Measurements from ENCODE around the gene EEPD1.
"Not testable (repeated sequence)": the region's sequence is repeated elsewhere in the genome, so short reads cannot be mapped to it uniquely, and the experiment has no call there.

Gene EEPD1

DNA sequence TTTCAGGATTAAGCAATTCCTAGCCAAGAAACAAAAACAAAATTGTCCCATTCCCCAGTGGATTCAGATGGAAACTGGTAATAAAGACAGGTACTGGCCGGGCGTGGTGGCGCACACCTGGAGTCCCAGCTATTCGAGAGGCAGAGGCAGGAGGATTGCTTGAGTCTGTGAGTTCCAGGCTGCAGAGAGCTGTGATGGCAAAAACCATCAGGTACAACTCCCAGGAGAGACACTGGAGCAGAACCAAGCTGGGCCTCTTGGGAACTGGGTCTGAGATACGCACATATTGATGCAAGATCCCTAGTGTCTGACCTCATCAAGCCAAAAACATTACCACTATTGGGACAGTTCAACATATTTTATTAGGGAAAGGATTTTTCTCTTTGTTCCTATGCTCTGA, 152.6 kb downstream of the EEPD1 start:
- DNase-seq: no peak

DNA sequence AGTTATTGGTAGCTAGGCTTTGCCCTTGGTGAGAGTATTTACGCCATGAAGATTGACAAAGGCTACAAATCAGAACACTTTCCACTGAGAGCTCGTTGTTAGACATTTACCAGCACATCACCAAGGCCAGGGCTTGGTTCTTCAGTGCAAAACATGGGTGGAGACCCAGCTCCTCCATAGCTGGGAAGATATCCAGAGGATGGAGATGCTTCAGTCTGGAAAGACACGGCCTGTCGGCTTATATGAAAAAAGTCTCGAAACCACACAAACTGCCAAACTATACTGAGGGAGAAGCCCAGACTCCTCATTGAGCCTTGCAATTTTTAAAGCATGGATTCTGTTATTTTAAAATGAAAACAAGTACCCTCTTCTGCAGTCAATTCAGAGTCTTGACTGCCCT, 153.2 kb downstream of the EEPD1 start:
- no peak for DNase-seq

DNA sequence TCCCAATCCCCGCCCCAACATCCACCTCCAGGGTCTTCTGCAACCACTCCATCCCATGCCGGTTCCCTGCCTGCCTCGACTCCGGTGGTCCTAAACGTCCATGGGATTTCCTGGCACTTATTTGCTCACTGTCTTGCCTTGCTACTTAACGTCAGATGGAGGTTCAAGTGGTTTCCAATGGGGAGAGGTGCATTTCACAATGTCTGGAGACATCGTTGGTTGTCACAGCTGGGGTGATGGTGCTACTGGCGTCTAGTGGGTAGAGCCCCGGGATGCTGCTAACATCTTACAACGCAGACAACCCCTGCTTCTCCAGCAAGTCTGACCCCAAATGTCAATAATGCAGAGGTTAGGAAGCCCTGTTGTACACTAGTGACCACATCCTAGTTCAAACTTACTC, 153.7 kb downstream of the EEPD1 start:
- no peak for DNase-seq

DNA sequence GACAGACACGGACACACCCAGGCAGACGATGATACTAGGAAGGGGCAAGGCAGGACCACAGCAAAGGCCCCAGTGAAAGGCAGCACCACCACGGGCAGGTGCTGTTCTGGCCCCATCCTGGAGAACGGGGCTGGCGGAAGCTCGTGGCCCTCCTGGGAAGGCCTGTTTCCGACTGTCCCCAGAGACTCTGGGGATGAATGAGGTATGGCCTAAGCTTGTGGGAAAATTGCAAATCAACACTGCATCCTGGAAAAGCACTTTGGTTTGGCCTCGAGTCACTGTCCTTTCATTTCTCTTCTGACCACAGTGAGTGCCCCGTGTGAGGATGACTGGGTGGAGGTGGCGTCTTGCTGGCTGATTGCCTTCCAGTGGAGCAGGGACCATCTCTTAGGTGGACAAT, 155.0 kb downstream of the EEPD1 start:
- DNase-seq: no peak

DNA sequence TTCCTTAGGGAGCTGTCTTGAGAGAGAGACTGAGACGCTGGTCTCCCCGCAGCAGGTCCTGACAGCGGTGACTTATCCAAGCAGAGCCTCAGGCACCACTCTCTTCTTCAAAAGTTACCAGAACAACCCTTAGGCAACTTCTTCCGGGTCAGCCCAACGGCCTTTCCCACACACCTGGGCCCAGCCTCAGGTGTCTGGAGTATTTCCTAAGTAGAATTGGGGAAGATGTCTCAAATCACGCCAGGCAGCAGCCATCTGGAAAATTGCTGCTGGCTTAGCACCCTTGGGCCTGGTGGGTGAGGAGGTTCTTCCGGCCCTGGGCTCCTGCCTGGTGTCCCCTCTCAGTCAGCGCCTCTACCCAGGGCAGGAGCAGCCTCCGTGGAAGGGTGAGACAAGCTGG, 156.2 kb downstream of the EEPD1 start:
- no peak for DNase-seq

DNA sequence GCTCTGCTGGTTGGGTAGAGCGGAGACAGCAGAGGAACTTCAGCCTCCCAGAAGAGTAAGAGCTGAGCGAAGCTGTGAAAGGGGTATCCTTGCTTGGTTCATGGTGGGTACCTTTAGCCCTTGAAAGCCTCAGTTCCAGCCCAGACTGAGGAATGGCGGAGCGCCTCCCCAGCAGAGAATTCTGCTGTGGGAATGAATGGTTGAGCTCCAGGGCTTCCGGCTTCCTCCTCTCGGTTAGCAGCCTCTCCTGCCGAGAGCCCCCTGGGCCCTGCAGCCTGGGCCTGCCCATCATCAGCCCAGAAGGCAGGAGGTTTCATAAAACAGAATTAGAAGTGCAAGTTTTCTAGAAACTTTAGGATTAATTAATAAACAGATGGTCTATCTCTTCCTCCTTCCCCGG, 156.7 kb downstream of the EEPD1 start:
- DNase-seq: no peak

DNA sequence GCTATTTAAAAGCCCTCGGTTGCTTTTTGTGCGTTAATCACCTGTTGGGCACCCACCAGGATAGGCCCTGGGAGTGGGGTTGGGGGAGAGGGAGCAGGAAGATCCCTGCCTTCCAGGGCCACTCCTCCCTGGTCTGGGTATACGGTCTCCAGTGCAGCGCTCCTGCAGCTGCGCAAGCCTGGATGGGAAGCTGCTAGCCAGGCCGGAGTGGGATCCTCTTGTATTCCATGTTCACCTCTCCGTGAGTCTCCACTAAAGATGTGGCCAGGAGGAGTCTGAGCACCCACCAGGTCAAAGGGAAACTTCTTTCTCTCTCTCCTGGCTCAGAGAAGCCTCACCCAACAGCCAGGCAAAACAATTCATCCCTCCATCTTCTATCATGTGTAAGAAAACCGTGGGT, 157.8 kb downstream of the EEPD1 start:
- DNase-seq: no peak

DNA sequence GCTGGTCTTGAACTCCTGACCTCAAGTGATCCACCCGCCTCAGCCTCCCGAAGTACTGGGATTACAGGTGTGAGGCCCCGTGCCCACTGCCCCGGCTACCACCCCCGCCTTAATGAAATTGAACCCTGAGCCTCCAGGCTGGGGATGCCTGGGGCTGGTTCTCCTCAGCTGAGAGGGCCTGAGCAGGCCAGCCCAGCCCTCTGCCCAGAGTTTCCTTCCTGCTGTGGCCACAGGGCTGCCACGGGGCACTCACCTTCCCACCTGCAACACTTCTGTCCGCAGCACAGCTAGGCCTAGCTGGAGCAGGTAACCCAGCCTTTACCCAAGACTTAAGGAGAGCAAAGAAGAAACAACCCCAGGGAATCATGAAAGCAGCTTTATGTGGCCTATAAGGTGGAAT, 158.5 kb downstream of the EEPD1 start:
- no peak for DNase-seq

DNA sequence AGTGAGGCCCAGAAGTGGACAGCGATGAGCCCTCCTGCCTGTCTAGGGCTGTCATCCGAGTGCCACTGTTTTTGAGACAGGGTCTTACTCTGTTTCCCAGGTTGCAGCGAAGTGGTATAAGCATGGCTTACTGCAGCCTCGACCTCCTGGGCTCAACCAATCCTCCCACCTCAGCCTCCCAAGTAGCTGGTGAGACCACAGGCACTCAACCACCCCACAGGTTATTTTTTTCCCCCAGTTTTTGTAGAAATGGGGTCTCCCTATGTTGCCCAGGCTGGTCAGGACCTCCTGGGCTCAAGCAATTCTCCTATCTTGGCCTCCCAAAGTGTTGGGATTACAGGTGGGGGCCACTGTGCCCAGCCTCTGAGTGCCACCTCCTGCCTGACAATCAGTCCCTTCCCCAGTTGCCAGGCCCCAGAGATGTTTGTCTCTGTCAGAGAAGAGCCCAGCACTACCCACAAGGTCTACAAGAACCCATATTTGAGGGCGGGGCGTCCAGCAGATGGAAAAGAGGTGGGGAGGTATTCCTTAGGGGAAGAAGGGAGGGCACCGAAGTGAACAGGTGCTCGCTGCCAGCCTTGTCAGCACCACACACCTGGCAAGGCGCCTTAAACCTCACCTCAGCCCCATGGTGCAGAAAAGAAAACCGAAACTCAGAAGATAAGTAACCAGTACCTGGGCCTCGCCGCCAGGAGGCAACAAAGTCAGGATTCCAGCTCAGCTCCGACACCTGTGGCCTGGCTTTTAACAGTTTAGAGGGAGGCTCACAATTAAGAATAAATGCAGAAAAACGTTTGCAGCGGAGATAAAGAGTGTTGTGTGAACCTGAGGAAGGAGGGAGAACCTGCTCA, 159.2 kb downstream of the EEPD1 start:
- DNase-seq: peak; percentile 35

DNA sequence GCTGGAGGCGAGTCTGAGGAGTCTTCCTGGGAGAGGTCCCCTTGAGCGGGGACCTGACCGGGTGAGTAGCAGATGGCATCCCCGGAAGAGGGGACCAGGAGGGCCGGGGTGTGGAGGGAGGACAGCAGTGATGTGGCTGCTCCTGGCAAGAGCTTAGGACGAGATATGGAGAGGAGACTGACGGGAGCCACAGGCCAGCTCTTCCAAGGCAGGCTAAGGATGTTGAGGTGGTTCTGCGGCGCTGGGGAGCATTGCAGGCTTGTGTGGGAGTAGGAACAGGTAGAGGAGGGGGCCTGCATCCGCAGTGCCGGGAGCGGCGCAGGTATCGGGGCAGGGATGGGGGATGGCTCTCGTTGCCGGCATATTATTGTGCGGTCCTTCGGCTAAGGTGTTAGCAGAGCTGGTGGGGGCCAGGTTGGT, 159.9 kb downstream of the EEPD1 start:
- no peak for DNase-seq

DNA sequence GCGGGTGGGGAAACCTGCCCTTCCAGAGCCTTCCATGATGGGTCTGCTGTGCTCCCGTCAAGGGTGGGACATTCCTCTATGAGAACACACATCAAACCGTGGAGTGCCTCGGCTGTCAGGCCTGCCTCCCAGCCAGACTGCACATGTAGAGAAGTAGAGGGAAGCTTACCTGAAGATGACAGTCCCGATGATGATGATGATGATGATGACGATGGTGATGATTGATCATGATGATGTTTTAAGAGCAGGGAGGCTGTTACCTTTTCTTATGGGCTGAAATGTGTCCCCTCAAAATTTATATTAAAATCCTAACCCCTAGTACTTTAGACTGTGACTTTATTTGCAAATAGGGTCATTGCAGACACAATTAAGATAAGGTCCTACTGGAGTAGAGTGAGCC, 160.6 kb downstream of the EEPD1 start:
- no peak for DNase-seq

DNA sequence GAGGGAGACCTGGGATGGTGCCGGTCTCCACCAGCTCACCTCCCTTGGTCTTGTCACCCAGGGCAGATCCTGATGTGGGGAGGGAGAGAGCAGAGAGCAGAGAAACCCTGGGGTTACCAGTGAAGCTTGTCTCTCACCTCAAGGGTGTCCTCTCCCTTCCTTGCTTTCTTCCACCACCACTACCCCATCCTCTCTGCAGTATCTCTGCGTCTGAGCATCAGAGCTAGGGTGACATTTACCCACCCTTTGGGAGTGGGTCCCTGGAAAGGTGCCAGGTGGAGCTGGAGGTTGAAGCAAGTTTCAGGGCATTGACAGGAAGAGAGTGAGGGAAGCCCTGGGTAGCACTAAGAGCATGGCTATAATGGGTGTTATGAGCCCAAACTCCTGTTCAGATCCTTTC, 161.4 kb downstream of the EEPD1 start:
- DNase-seq: no peak

DNA sequence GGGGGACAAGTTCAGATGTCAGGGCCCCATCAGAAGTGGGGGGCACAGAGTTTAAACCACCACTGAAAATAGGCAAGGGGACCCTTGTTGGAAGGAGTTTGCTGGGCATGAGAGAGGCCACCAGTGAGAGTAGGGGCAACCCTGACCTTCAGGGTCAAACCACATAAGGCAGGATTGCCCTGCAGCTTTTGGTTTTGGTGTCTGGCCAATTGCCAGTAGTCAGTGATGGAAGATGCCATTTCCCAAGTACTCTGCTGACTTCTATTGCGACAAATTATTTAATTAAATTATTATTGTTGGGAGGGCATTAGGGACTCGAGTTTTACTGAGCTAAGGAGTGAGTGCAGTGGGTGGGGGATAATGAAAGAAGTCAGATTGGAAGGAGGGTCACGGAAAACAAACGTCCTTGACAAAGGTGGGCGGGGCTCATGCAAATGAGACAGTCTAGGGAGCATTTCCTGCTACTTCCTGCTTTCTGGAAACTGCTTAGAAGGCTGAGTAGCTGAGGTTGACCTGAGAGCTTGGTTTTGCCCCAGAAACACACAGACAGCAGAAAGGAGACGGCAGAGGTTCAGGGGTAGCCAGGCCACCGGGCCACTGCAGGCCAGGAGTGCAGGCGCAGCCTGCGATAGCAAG, 162.4 kb downstream of the EEPD1 start:
- no peak for DNase-seq

DNA sequence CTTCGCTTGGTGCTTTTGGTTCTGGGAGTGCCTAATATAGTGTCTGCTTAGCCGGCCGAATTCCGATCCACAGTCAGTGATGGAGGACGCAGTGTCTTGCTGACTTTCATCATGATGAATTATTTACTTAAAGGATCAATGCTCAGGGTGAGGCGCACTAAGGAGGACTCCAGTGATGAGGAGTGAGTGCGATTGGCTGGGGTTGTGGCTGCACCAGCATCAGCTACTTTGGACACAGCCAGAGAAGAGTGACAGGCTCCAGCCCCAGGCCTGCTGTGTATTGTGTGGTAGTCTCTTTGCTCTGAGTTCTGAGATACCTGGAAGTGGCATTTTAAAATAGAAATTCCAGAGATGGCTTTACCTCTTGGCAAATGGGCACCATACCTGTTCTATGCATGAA, 163.3 kb downstream of the EEPD1 start:
- no peak for DNase-seq

DNA sequence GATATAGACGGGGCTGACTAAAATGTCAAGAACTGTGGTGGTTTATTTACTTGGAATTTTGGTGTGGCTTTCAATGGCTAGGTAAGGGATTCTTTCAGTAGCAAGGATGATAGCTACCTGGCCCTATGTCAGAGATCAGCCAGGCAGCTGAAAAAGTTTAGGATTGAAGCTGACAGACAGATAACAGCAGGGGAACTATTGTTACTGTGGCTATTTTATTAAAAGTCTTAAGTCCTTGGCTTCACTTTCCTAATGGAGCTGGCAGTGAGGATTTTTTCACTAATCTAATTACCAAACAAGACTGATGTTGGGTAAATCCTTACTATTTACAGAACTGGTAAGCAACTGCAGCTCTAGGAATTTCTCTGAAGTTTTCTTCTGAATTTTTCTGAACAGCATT, 164.2 kb downstream of the EEPD1 start:
- no peak for DNase-seq

DNA sequence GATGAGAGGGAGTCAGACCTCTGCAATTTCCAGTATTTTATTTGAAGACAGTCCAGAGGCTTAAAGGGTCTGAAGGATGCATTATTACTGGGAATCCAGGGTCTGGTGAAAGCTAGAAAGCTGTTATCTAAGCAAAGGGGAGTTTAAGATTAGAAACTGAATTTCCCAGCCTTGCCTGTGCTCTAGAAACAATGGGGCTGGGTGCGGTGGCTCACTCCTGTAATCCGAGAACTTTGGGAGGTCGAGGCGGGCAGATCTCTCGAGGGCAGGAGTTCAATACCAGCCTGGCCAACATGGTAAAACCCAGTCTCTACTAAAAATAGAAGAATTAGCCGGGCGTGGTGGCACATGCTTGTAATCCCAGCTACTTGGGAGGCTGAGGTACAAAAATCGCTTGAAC, 165.1 kb downstream of the EEPD1 start:
- no peak for DNase-seq

DNA sequence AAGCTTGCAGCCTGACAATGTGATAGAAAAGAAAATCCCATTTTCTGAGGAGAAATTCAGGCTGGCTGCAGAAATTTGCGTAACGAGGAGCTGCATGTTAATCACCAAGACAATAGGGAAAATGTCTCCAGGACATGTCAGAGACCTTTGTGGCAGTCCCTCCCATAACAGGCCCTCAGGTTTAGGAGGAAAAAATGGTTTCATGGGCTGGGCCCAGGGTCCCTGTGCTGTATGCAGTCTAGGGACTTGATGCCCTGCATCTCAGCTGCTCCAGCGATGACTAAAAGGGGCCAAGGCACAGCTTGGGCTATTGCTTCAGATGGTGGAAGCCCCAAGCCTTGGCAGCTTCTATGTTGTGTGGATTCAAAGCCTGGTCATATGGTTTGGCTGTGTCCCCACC, 168.2 kb downstream of the EEPD1 start:
- not testable (repeated sequence) for DNase-seq

DNA sequence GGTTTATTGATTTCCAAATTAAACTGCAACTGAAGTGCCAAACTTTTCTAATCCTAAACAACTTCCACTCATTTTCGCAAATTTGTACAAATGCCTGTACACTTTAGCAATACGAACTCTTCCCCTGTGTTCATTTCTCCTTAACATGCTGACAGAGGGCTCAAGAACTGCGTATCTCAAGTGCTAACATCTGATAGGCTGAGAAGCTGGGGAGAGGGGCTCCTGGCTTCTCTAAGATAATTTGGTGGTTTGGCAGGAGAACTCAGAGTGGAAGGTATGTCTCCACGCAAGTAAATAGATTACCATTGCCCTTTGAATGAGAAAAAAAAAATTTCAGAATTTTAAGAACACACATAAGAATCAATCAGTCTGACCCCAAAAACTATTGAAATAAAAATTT, 183.3 kb downstream of the EEPD1 start:
- DNase-seq: no peak

DNA sequence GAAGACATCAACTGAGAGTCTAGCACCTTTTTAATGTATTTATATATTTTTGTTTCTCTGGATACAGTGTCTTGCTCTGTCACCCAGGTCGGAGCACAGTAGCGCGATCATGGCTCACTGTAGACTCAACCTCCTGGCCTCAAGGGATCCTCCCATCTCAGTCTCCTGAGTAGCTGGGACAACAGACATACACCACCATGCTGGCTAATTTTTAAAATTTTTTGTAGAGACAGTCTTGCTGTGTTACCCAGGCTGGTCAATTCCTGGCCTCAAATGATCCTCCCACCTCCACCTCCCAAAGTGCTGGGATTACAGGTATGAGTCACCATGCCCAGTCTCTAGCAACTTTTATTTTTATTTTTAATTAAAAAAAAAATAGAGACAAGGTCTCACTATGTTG, 185.2 kb downstream of the EEPD1 start:
- DNase-seq: no peak

DNA sequence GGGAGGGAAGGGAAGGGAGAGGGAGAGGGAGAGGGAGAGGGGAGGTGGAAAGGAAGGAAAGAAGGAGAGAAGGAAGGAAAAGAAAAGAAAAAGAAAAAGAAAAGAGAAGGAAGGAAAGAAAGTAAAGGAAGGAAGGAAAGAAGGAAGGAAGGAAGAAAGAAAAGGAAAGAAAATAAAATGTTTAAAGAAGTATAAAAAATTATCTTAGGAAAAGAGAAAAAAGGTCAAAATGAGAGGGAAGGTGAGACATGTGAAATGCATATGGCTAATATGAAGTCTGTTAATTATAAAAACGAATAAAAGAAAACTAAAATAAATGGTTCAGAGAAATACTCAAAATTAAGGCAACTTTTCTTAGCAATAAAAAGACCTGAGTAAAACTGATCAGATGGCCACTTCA, 190.5 kb downstream of the EEPD1 start:
- DNase-seq: no peak

DNA sequence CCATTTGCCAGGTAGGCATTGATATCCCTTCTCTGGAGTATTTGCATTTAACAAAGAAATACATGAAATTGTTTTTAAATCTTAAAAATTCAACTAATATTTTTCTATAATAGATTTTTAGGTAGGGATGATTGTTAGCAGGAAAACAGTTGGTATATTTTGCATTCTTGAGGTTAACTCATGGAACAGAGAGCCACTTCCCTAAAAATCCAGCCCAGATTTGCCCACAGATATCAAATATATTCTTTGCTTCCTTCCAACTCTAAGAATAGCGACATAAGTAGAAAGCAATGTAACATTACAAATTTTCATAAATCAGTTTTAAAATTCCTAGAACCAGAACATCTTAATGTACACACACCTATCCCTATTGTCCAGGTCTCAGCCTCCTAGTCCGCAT, 191.6 kb downstream of the EEPD1 start:
- DNase-seq: no peak

DNA sequence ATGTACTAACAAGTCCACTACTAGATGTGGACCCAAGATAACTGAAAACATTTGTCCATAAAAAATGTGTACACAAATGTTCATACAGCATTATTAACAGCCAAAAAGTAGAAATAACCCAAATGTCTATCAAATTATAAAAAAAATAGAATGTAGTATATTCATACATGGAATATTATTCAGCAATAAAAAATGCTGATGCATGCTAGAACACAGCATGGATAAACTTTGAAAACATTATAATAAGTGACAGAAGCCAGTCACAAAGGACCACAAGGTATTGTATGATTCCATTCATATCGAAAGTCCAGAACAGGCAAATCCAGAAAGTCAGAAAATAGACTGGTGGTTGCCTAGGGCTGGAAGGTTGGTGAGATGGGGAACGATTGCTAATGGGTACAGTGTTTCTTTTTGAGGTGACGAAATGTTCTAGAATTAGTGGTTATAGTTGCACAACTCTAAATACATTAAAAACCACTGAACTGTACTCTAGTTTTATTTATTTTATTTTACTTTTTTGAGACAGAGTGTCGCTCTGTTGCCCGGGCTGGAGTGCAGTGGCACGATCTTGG, 193.3 kb downstream of the EEPD1 start:
- no peak for DNase-seq

DNA sequence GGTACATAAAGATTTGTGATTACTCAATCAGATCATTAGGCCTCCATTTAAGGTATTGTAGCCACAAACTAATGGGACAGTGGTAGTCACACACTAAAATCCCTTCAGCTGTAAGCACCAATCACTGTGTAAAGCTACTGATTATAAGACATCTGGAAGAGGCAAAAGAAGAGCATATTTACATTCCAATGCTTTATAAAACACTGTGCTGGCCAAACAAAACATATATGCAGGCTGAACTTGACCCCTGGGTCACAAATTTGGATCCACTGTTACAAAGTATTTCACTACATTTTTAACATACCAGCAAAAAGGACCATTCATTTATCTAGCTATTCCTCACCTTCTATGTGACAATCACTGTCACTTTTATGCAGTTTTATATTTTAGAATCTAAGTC, 195.2 kb downstream of the EEPD1 start:
- DNase-seq: no peak

DNA sequence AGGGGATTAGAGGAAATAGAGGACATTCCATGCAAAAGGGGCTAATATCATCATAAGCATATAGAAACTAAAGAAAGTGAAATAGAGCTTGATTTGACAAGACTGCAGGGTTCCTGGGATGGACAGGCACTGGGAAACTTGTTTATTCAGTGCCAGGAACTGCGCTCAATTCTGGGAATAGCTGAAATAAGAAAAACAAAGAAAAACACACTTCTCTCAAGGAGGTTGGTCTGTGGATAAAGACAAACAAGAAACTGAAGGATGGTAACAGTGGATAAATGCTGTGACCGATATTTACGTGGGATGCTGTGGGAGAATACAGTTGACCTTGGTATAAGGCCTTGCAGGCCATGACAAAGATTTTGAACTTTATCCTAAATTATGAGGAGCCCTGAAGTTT, 195.7 kb downstream of the EEPD1 start:
- DNase-seq: no peak

DNA sequence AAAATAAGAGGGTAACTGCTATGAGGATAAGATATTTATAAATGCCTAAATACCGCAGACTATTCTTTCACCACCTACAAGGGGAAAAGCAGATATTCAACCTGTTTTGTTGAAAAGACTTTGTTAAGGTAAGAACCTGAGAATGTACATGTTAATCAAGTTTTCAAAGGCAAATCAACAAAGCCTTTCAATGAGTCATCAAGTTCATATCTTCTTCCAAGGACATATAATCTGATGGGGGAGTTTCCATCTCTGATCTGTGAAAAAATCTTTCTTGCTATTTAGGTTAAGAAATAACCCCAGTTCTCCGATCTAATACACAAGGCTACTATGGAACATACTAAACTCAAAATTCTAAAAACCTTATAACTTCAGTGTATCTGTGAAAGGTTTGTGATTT, 196.6 kb downstream of the EEPD1 start:
- no peak for DNase-seq
